Fibroblast of mammary gland (primary cell): ENCODE data around the gene JHY.

Source experiments
- DNase-seq: peaks from one replicate; pipeline ENCODE4 v3.0.0-alpha.2; 2010; ENCODE audit warnings: low read depth
- H3K4me3 ChIP-seq: 2 replicates; pipeline ENCODE4 v1.5.1; 2011; ENCODE audit warnings: low read depth, mild to moderate bottlenecking, low read length, moderate library complexity; ENCODE audit not compliant: control insufficient read depth
- TF ChIP-seq, protein P1 (sequence below): conservative IDR thresholded peaks from 2 replicates; pipeline ENCODE4 v1.5.1; 2011; ENCODE audit warnings: low read depth, low read length, inconsistent platforms; ENCODE audit not compliant: control insufficient read depth, insufficient read depth

The JHY gene

DNA sequence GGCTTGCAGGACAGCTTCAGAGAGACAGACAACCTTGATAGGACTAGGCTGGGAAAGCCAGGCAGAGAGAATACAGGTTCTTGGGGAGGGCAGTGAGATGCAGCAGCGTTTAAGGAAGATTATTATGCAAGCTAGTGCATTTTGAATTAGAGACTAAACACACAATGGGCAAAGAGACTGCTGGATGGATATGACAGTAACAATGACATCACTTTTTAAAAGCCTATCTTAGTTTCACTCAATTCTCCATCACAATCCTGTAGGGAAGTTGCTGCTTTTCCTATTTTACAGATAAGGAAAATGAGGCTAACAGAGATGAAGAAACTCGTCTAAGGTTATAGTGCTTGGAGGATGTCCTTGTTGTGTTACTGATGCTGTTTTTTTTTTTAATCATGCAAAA, 5.6 kb downstream of the JHY start:
- H3K4me3 ChIP-seq = no peak overlapping the region
- no peak for DNase-seq
- TF ChIP-seq, protein P1, sequence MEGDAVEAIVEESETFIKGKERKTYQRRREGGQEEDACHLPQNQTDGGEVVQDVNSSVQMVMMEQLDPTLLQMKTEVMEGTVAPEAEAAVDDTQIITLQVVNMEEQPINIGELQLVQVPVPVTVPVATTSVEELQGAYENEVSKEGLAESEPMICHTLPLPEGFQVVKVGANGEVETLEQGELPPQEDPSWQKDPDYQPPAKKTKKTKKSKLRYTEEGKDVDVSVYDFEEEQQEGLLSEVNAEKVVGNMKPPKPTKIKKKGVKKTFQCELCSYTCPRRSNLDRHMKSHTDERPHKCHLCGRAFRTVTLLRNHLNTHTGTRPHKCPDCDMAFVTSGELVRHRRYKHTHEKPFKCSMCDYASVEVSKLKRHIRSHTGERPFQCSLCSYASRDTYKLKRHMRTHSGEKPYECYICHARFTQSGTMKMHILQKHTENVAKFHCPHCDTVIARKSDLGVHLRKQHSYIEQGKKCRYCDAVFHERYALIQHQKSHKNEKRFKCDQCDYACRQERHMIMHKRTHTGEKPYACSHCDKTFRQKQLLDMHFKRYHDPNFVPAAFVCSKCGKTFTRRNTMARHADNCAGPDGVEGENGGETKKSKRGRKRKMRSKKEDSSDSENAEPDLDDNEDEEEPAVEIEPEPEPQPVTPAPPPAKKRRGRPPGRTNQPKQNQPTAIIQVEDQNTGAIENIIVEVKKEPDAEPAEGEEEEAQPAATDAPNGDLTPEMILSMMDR = no peak

DNA sequence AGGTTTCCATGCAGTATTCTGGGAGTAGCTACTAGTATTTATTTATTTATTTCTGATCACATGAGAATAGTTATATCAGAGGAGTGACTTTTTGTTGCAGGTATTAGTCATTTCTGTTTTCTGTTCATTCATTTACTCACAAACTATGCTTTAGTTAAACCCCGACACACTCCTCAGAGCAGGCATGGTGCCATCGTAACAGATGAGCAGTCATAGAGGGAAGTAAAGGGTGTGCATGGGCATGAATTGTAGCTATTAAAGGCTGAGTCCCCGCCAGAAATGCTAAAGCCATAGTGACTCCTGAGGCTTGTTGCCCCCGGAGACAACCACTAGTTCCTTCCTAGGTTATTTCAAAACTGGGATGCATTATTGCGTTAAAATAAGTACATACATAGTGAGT, 10.6 kb downstream of the JHY start:
- peak; percentile 7 for DNase-seq
- TF ChIP-seq, protein P1 = no peak
- H3K4me3 ChIP-seq = no peak overlapping the region

DNA sequence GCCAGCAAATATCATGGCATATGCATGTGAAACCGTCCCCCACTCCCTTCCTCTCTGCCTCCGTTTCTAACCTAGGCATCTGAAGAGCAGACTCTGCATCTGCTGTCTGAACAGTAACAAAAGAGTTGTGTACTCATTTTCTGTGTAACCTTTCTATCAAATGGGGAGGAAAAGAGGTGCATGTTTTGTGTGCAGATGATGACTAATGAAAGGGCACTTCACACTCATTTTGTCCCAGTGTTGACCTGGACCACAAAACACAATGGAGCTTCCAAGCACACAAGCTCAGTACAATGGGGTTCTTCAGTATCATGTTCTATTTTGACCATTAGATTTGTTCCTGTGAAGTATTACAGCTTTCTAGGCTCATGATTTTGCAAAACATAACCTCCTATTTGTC, 13.0 kb downstream of the JHY start:
- H3K4me3 ChIP-seq = no peak overlapping the region
- no peak for DNase-seq
- TF ChIP-seq, protein P1 = no peak

DNA sequence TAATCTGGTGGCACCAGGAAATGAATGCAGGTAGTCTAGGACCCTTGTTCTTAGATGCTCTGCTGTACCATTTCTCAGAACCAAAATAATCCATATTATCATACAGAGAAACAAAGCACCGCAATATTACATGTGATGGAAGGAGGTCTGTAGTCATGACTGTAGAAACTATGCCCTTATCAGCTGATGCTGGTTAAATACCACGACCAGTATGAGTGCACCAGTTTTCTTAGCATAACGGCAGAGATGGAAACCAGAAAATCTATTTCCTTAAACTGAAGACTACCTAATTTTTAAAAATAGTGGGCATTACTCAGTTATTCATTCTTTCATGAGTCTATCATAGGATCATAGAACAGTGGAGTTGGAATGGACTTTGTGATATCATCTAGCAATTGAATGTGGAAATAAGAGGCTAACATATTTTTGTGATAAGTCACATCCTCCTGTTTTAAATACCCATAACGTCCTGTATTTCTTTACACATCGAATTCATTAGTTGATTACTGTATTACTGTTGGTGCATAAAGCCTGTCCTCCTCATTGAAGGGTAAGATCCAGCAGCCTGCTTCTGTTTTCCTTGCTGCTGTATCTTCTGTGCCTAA, 15.1 kb downstream of the JHY start:
- TF ChIP-seq, protein P1 = no peak
- peak; percentile 49 for DNase-seq
- H3K4me3 ChIP-seq = no peak overlapping the region

DNA sequence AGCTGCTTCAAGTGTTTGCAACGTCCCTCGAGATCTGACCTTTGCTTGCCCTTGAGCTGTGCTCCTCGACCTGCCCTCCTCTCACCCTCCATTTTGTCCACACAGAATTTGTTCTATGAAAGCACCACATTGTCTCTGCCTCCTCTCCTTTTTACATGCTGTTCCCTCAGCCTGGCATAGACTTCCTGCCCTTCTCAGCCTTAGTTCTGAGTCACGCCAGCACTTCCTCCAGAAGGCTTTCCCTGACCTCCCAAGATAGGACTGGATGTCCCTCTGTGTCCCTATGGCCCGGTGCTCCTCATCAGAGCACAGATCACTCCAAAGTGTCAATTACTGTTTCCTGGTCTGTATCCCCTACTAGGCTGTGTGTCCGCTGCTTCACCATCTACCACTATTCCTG, 16.2 kb downstream of the JHY start:
- H3K4me3 ChIP-seq = no peak overlapping the region
- TF ChIP-seq, protein P1 = no peak
- no peak for DNase-seq

DNA sequence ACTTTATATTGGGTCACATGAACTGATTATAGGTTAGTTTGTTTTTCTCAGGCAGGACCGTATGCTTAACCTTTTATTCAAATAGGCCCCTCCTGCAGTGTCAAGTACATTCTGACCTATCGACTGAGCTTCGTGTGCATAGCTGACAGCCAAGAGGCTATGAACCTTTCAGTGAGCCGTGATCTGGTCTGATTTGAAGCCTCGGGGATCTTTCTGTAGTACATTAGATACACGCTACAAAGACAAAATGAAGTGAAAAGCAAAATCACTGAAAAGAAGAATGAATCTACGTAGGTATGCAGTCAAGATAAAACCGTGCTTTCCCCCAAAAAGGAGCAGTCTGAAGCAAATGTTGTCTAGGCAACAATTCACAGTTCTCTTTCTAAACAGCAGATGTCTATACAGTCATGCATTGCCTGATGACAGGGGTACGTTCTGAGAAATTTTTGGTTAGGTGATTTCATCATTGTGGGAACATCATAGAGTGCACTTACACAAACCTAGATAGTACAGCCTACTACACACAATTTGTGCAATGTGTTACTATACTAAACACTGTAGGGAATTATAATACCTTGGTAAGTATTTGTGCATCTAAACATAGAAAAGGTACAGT, 18.1 kb downstream of the JHY start:
- DNase-seq = peak; percentile 60
- no peak overlapping the region for H3K4me3 ChIP-seq
- TF ChIP-seq, protein P1 = no peak
